Transverse colon (tissue), 4 donors: ENCODE results near the gene ADCY9. TPM values are rescaled to one million over a fixed set of nuclear protein-coding genes. Genes with fewer than 3 reads are reported as not detected.

Experiments used
- DNase-seq: peaks from one replicate; pipeline ENCODE4 v3.0.0-alpha.2; 2019
- H3K27ac ChIP-seq, 4 donors: fragments of 200-600 bp; sonication (generic); 2 replicates each; pipeline ENCODE4 v1.5.1; 2016 to 2018; ENCODE audit warnings: inconsistent platforms in 4 of 4
- H3K27me3 ChIP-seq: fragments of 200-600 bp; sonication (generic); 2 replicates; pipeline ENCODE4 v1.5.1; 2017; ENCODE audit warnings: inconsistent platforms
- H3K36me3 ChIP-seq, 4 donors: fragments of 200-600 bp; sonication (generic); 2 replicates each; pipeline ENCODE4 v1.5.1; 2017 to 2019; ENCODE audit warnings: inconsistent platforms in 4 of 4
- H3K4me1 ChIP-seq, 4 donors: fragments of 200-600 bp; sonication (generic); 2 replicates each; pipeline ENCODE4 v1.5.1; 2017 to 2020; ENCODE audit warnings: inconsistent platforms in 4 of 4
- H3K4me3 ChIP-seq, 4 donors: fragments of 200-600 bp; sonication (generic); 1 replicate in 1 of 4; 2 replicates in 3 of 4; pipeline versions ENCODE4 v1.5.1 to v1.6.1; 2017 to 2019; ENCODE audit warnings: inconsistent platforms in 4 of 4
- H3K9me3 ChIP-seq, 2 donors: fragments of 200-600 bp; sonication (generic); 2 replicates each; pipeline ENCODE4 v1.5.1; 2017 to 2019; ENCODE audit warnings: inconsistent platforms in 2 of 2
- EP300 ChIP-seq: sonication (generic); formaldehyde crosslinking; IDR thresholded peaks from one replicate; pipeline ENCODE4 v1.6.1; 2017; ENCODE audit warnings: antibody characterized with exemption, low read depth
- POLR2A ChIP-seq: fragments of 450-650 bp; IDR thresholded peaks from one replicate; pipeline ENCODE4 v1.6.1; 2016; ENCODE audit warnings: antibody characterized with exemption, mild to moderate bottlenecking, moderate library complexity
- POLR2AphosphoS5 ChIP-seq, 3 donors: sonication (generic); formaldehyde crosslinking; IDR thresholded peaks; one replicate each; pipeline ENCODE4 v1.6.1; 2016; ENCODE audit warnings: antibody characterized with exemption in 3 of 3
- WGBS, 2 donors: methylation state at CpG; one replicate each; pipeline ENCODE4 v1.1.5; 2018; ENCODE audit warnings: low coverage in 1 of 2; 5-methylcytosine and 5-hydroxymethylcytosine counted together
- in situ Hi-C, 4 donors: fragments of 200-750 bp; cut with MboI; loops; one replicate each; pipeline versions ENCODE4 v1.15.0 to v1.15.1; 2017; ENCODE audit warnings: low sequenced_read_pairs in 3 of 4, low pct_ligation_motif_present in 1 of 4, low pct_unique_long_range_greater_than_20kb in 1 of 4
- intact Hi-C: fragments of 100-400 bp; cut with DNase I; formaldehyde crosslinking; loops from one replicate; pipeline ENCODE4 v1.15.1; 2023; ENCODE audit warnings: low total_unique reads
- total RNA-seq, 4 donors: library from RNA; depleted of rRNA; stranded (reverse); fragments of >200 nt; gene quantifications; one replicate each; pipeline ENCODE4 v1.1.0, GENCODE V29; 2016
- TF ChIP-seq, protein P1 (sequence below), 5 experiments: fragments of 200-600 bp in 3 of 5; fragments of 450-650 bp in 2 of 5; sonication (generic) in 3 of 5; IDR thresholded peaks; 1 replicate in 2 of 5; 2 replicates in 3 of 5; pipeline ENCODE4 v1.5.1; 2016 to 2017; ENCODE audit warnings: antibody characterized with exemption in 5 of 5, inconsistent platforms in 3 of 5, mild to moderate bottlenecking in 2 of 5, moderate library complexity in 1 of 5

ADCY9 gene
- total RNA-seq, 4 donors from 2014 or later: 33.7 to 46.0 (median 37.2) TPM

DNA sequence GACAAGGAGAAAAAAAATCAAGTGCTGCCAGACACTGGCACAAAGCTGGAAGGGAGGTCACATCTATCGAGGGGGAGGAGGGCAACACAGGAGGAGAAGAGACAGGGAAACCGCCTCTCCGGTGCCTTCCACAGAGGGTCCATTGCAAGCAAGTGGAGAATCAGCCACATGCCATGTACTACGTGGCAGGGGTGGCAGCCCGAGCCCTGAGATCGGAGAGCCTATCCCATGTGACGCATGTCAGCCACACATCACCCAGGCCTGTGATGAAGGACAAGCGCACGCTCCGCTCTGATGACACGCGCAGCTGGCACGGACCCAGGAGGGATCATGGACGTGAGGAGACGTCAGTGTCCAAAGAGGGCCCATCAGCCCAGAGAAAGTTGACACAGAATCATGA, 30.1 kb downstream of the ADCY9 start:
- H3K36me3 ChIP-seq: no peaks in the 10 kb centered on the region
- peak; percentile 4 for DNase-seq
- no peaks in the 10 kb centered on the region for H3K9me3 ChIP-seq
- in situ Hi-C loops: no loop called here
- H3K4me3 ChIP-seq: no peak overlapping the region
- no peak overlapping the region for H3K27ac ChIP-seq
- intact Hi-C loops: no loop called here
- TF ChIP-seq POLR2A (no peak), EP300 (no peak), POLR2AphosphoS5 (IDR thresholded peaks at IDR 0.05) (no peak)
- TF ChIP-seq, protein P1, sequence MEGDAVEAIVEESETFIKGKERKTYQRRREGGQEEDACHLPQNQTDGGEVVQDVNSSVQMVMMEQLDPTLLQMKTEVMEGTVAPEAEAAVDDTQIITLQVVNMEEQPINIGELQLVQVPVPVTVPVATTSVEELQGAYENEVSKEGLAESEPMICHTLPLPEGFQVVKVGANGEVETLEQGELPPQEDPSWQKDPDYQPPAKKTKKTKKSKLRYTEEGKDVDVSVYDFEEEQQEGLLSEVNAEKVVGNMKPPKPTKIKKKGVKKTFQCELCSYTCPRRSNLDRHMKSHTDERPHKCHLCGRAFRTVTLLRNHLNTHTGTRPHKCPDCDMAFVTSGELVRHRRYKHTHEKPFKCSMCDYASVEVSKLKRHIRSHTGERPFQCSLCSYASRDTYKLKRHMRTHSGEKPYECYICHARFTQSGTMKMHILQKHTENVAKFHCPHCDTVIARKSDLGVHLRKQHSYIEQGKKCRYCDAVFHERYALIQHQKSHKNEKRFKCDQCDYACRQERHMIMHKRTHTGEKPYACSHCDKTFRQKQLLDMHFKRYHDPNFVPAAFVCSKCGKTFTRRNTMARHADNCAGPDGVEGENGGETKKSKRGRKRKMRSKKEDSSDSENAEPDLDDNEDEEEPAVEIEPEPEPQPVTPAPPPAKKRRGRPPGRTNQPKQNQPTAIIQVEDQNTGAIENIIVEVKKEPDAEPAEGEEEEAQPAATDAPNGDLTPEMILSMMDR (IDR thresholded peaks at IDR 0.05): no peak
- no peaks in the 10 kb centered on the region for H3K27me3 ChIP-seq
- peaks cover 5 to 42% (median 22%) of the 10 kb centered on the region in 4 donors for H3K4me1 ChIP-seq
- 88 to 92% methylated on average over 5 to 15 of the region's 15 CpGs for WGBS, 2 donors

DNA sequence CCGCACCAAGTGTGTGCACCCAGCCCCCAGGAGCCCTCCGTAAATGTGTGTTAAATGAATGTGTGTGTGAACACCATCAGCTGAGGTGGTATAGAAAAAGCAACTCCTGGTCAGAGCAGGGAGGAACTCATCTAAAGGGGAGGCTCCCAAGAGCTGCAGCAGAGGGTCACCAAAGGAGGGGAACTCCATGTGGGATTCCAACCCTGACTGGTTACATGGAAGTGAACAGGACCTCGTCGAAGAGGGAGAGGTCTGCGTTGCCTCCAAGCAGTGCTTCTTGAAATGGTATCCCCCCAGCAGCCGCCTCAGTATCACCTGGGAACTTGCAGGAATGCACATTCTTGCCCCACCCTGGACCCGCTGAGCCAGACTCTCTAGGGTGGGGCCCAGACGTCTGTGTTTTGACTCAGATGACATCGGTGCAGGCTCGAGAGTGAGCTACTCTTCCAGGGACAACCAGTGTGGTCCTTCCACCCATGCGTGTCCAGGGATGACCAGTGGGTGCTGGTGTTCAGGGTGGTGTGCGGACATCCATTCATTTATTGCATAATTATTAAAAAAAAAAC, 30.8 kb downstream of the ADCY9 start:
- no peak for TF ChIP-seq EP300
- H3K4me1 ChIP-seq: peaks cover 5 to 42% (median 18%) of the 10 kb centered on the region in 4 donors

DNA sequence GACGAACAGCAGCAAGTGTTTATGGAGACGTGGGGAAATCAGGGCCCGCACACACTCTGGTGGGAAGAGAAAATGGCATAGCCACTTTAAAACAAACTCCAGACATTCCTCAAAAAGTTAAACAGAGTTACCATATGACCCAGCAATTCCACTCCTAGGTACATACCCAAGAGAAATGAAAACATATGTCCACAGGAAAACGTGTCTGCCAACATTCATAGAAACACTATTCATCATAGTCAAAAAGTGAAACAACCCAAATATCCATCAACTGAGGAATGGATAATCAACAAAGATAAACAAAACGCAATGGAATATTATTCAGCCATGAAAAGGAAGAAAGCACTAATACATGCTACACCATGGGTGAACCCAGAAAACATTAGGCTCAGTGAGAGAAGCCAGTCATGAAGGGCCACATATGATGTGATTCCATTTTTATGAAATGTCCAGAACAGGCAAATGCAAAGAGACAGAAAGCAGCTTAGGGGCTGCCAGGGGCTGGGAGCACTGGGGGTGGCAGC, 32.8 kb downstream of the ADCY9 start:
- intact Hi-C loops: no loop called here
- Histone ChIP-seq H3K9me3 (no peaks in the 10 kb centered on the region), H3K4me3 (no peak overlapping the region), H3K27me3 (no peaks in the 10 kb centered on the region), H3K36me3 (no peaks in the 10 kb centered on the region), H3K4me1 (peaks cover 0 to 30% (median 8%) of the 10 kb centered on the region in 4 donors), H3K27ac (no peak overlapping the region)
- TF ChIP-seq POLR2A: no peak
- TF ChIP-seq, protein P1 (IDR thresholded peaks at IDR 0.05): no peak
- no peak for TF ChIP-seq EP300
- TF ChIP-seq POLR2AphosphoS5 (IDR thresholded peaks at IDR 0.05): no peak
- no peak for DNase-seq
- in situ Hi-C loops: no loop called here
- WGBS, 2 donors: 91 to 97% methylated on average over 5 of the region's 5 CpGs

More for the DNA sequence above, 30.8 kb downstream of the ADCY9 start:
- Histone ChIP-seq H3K4me3 (no peak overlapping the region), H3K27ac (no peak overlapping the region), H3K9me3 (no peaks in the 10 kb centered on the region), H3K27me3 (no peaks in the 10 kb centered on the region), H3K36me3 (no peaks in the 10 kb centered on the region)
- in situ Hi-C loops: no loop called here
- intact Hi-C loops: no loop called here
- peak; percentile 19 for DNase-seq
- 73% methylated on average over 12 of the region's 12 CpGs; no CpG with 5 or more reads in 1 of the 2 donors for WGBS, 2 donors

GRCh38 chr16:4082474-4083044, 33.7 kb downstream of the ADCY9 start:
- no peak for DNase-seq
- WGBS, 2 donors: 79 to 92% methylated on average over 8 to 15 of the region's 15 CpGs
- H3K27me3 ChIP-seq: no peaks in the 10 kb centered on the region
- intact Hi-C loops: no loop called here
- no peaks in the 10 kb centered on the region for H3K36me3 ChIP-seq
- H3K4me1 ChIP-seq: peaks cover 0 to 23% (median 8%) of the 10 kb centered on the region in 4 donors
- in situ Hi-C loops: no loop called here
- H3K27ac ChIP-seq: no peak overlapping the region
- TF ChIP-seq EP300 (no peak), POLR2AphosphoS5 (IDR thresholded peaks at IDR 0.05) (no peak), POLR2A (no peak)
- TF ChIP-seq, protein P1 (IDR thresholded peaks at IDR 0.05): no peak
- no peaks in the 10 kb centered on the region for H3K9me3 ChIP-seq
- no peak overlapping the region for H3K4me3 ChIP-seq
